GM13976 (cell line): Measurements from ENCODE around the gene KCTD13.

Experiments
- DNase-seq: peaks from one replicate; pipeline ENCODE4 v3.0.0; 2012; ENCODE audit warnings: low spot score
- in situ Hi-C: fragments of 300-500 bp; cut with MboI; formaldehyde crosslinking; loops from one replicate; pipeline ENCODE4 v1.12.0; 2022; ENCODE audit warnings: low sequenced_read_pairs, mixed read lengths, inconsistent platforms; ENCODE audit not compliant: unreplicated experiment
- TF ChIP-seq, protein P1 (sequence below): IDR thresholded peaks from 2 replicates; pipeline ENCODE4 v1.5.1; 2012; ENCODE audit warnings: borderline replicate concordance, mild to moderate bottlenecking; ENCODE audit not compliant: insufficient read depth; ENCODE audit errors: extremely low read depth, missing control alignments, control extremely low read depth

The KCTD13 gene

DNA sequence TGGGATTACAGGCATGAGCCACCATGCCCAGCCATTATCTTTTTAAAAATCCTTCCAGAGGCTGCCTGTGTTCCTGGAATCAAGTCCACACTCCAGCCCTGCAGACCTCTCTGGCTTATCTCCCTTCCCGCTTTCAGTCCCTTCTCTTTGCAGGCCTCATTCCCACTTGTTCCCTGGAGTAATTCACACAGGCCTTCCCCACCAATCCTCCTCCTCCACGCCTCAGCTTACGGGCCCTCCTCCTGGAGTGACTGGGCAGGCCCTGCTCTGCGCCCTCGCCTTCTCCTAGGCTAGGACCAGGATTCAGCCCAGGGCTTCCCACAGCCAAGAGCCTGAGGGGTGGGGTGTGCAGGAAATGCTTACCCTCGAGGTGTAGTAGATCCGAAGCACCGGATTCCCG is 65.8 kb downstream of the KCTD13 start:
- TF ChIP-seq, protein P1, sequence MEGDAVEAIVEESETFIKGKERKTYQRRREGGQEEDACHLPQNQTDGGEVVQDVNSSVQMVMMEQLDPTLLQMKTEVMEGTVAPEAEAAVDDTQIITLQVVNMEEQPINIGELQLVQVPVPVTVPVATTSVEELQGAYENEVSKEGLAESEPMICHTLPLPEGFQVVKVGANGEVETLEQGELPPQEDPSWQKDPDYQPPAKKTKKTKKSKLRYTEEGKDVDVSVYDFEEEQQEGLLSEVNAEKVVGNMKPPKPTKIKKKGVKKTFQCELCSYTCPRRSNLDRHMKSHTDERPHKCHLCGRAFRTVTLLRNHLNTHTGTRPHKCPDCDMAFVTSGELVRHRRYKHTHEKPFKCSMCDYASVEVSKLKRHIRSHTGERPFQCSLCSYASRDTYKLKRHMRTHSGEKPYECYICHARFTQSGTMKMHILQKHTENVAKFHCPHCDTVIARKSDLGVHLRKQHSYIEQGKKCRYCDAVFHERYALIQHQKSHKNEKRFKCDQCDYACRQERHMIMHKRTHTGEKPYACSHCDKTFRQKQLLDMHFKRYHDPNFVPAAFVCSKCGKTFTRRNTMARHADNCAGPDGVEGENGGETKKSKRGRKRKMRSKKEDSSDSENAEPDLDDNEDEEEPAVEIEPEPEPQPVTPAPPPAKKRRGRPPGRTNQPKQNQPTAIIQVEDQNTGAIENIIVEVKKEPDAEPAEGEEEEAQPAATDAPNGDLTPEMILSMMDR: no peak
- no peak for DNase-seq
- in situ Hi-C loops: no loop called here

DNA sequence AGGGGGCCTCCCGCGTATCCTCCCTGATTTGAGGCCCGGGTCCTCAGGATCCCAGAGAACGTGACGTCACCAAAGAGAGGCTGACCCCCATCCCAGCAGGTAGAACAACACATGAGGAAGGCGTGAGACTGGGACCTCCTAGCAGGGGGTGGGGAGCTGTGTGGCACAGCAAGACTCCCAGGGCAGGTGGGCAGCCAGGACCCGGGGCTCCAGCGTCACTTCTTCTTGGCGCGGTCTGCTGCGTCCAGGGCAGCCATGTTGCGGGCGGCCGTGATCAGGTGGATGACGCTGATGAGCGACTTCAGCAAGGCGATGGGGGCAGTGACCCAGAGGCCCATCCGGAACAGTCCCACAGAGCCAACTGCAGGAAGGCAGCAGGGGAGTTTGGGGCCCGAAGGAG is 67.1 kb downstream of the KCTD13 start:
- in situ Hi-C loops: no loop called here
- TF ChIP-seq, protein P1: no peak

DNA sequence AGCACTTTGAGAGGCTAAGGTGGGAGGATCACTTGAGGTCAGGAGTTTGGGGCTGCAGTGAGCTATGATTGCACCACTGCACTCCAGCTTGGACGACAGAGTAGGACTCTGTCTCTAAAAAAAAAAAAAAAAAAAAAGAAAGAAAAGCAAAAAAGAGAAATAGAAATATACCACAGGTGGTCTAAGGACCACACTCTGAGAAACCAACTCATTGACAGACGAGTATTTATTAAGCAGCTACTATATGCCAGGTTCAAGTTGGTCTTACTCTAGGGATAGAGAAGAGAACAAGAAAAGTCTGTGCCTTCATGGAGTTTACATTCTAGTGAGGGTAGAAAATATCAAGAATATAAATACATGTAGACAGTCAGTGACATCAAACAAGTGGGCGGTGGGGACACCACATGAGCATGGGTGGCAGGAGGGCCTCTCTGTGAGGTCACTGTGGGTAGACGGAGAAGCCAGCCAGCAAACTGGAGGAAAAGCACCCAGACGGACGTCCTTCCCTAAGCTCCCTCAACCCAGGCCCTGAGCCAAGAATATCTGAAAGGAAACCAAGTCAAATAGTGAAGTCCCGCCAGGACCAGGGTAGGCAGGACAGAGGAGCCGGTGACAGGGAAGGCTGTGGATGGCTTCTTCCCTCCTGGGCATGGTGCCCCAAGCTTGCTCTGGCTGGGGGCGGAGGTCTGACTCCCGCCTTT is 67.7 kb downstream of the KCTD13 start:
- in situ Hi-C loops: no loop called here
- TF ChIP-seq, protein P1: no peak
- DNase-seq: no peak

More for the DNA sequence above, 67.1 kb downstream of the KCTD13 start:
- no peak for DNase-seq

DNA sequence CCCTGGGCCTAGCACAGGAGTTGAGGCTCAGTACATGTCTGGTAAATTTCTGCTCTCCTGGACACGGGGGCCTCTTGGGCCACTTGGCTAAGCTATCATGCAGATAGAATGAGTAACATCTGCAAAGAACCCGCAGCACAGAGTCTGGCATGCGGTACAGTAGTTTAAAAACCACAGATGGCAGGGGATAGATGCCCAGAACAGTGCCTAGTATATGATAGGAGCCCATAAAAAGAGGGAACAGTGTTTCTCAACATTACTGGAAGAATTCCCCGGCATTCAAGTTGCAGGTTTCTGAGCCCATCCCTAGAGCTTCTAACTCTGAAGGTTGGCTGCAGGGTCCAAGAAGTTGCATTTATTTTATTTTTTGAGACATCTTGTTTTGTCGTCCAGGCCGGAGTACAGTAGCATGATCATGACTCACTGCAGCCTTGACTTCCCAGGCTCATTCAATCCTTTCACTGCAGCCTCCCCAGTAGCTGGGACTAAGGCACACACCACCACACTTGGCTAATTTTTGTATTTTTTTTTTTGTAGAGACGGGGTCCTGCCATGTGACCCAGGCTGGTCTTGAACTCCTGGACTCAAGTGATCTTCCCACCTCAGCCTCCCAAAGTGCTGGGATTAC is 68.8 kb downstream of the KCTD13 start:
- TF ChIP-seq, protein P1: no peak
- no peak for DNase-seq
- in situ Hi-C loops: no loop called here
